Esophagus (tissue), 2 donors: ENCODE measurements around the gene BUD31. TPM values are rescaled to one million over a fixed set of nuclear protein-coding genes. Genes with fewer than 3 reads are reported as not detected.

ENCODE experiments used
- H3K27ac ChIP-seq, 2 donors: one replicate each; pipeline ENCODE4 v1.5.1; 2013; ENCODE audit warnings: low read depth in 2 of 2, mild to moderate bottlenecking in 2 of 2, inconsistent platforms in 1 of 2, low read length in 1 of 2, moderate library complexity in 1 of 2
- H3K27me3 ChIP-seq, 2 donors: one replicate each; pipeline ENCODE4 v1.6.1; 2013; ENCODE audit warnings: low read length in 2 of 2, control low read depth in 1 of 2, mild to moderate bottlenecking in 1 of 2; ENCODE audit not compliant: insufficient read depth in 2 of 2, control insufficient read depth in 1 of 2
- H3K36me3 ChIP-seq, 2 donors: one replicate each; pipeline ENCODE4 v1.6.1; 2013; ENCODE audit warnings: low read length in 1 of 2; ENCODE audit not compliant: control insufficient read depth in 2 of 2, insufficient read depth in 2 of 2
- H3K4me1 ChIP-seq, 2 donors: one replicate each; pipeline ENCODE4 v1.6.1; 2013; ENCODE audit warnings: low read length in 1 of 2; ENCODE audit not compliant: control insufficient read depth in 2 of 2, insufficient read depth in 2 of 2
- H3K4me3 ChIP-seq, 2 donors: one replicate each; pipeline ENCODE4 v1.5.1; 2013; ENCODE audit warnings: low read length in 2 of 2, mild to moderate bottlenecking in 2 of 2, low read depth in 1 of 2, moderate library complexity in 1 of 2
- H3K9me3 ChIP-seq, 2 donors: one replicate each; pipeline ENCODE4 v1.6.1; 2013; ENCODE audit warnings: mild to moderate bottlenecking in 2 of 2, low read depth in 1 of 2, low read length in 1 of 2, moderate library complexity in 1 of 2; ENCODE audit not compliant: control insufficient read depth in 2 of 2, insufficient read depth in 1 of 2
- WGBS, 2 donors: extraction: QIAGEN DNeasy Blood & Tissue Kit; methylation state at CpG; one replicate each; pipeline ENCODE4 v1.1.7; 2013; 5-methylcytosine and 5-hydroxymethylcytosine counted together
- polyA plus RNA-seq, 2 donors: library from polyadenylated mRNA; stranded (reverse); fragments of 200-250 nt; gene quantifications; one replicate each; pipeline ENCODE4 v1.2.3, GENCODE V29; 2013
- donor health status: healthy with polysubstance abuse.
- donor health status: Bipolar disorder and iron deficiency.

The BUD31 gene
- 100 to 1,000 TPM in 1 of 2 donors, 10 to 100 TPM in 1; 93.8 to 100 TPM for polyA plus RNA-seq

- Histone ChIP-seq H3K4me1 (peaks cover 3 to 6% of the 10 kb centered on the region in 2 donors), H3K4me3 (peak within 1 kb of the TSS; percentile 78 to 90), H3K36me3 (peaks cover 3 to 15% of the 10 kb centered on the region in 2 donors), H3K27ac (peak within 1 kb of the TSS; percentile 91 to 98), H3K27me3 (no peaks in the 10 kb centered on the region), H3K9me3 (no peaks in the 10 kb centered on the region)
- WGBS, 2 donors = 0% methylated on average over 71 to 72 of the region's 72 CpGs
Measured at GRCh38 chr7:99408379-99409191, at the start of gene BUD31, which contains the start of gene PDAP1. TSS of gene BUD31 (plus strand) at chr7:99408969. CDS start at chr7:99411093, 2,124 bp downstream. TSS of gene PDAP1 (minus strand) at chr7:99408597. CDS start at chr7:99408548, 49 bp downstream.

DNA sequence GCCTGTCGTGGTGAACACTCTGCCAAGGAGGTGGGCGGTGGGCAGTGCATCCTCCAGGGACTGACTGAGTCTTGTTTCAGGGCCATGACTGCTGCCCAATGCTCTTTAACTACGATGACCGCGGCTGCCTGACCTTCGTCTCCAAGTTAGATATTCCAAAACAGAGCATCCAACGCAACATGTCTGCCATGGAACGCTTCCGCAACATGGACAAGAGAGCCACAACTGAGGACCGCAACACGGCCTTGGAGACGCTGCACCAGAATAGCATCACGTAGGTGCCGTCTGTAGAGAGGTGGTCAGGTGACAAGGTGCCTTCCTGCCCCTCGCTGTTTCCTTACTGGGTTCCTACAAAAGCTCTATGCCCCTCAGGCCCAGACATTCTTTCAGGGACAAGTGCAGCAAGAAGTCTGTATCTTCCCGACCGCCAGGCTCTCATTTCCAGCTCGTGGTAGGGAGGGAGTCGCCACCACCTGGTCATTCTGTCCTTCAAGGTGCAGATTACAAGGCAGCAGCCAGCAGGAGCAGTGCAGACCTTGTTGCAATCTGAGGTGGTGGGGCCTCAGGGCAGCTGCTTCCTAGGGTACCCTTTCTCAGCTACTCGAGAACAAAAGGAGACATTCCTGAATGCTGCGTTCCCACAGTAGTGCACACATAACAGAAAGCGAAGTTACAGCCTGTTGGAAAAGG lies 49.2 kb upstream of the BUD31 start:
- Histone ChIP-seq H3K4me1 (no peaks in the 10 kb centered on the region), H3K9me3 (no peaks in the 10 kb centered on the region), H3K27me3 (no peaks in the 10 kb centered on the region), H3K4me3 (no peak overlapping the region), H3K36me3 (peaks cover 17 to 21% of the 10 kb centered on the region in 2 donors), H3K27ac (no peak overlapping the region)
- WGBS, 2 donors = 87 to 91% methylated on average over 22 of the region's 22 CpGs

GRCh38 chr7:99362801-99363200 lies 46.0 kb upstream of the BUD31 start:
- Histone ChIP-seq H3K36me3 (peaks cover 8 to 32% of the 10 kb centered on the region in 2 donors), H3K27ac (no peak overlapping the region)
- WGBS, 2 donors = 81 to 84% methylated on average over 3 of the region's 3 CpGs

GRCh38 chr7:99363286-99363685 lies 45.5 kb upstream of the BUD31 start:
- WGBS, 2 donors = 93 to 95% methylated on average over 5 of the region's 5 CpGs
- H3K36me3 ChIP-seq = peaks cover 7 to 27% of the 10 kb centered on the region in 2 donors
- no peaks in the 10 kb centered on the region for H3K4me1 ChIP-seq
- H3K4me3 ChIP-seq = no peak overlapping the region
- no peaks in the 10 kb centered on the region for H3K27me3 ChIP-seq
- no peaks in the 10 kb centered on the region for H3K9me3 ChIP-seq
- H3K27ac ChIP-seq = no peak overlapping the region

More at GRCh38 chr7:99362801-99363200, 46.0 kb upstream of the BUD31 start:
- Histone ChIP-seq H3K27me3 (no peaks in the 10 kb centered on the region), H3K4me1 (no peaks in the 10 kb centered on the region), H3K4me3 (no peak overlapping the region), H3K9me3 (no peaks in the 10 kb centered on the region)

GRCh38 chr7:99365318-99366141 lies 43.2 kb upstream of the BUD31 start:
- H3K9me3 ChIP-seq = no peaks in the 10 kb centered on the region
- no peaks in the 10 kb centered on the region for H3K27me3 ChIP-seq
- H3K4me3 ChIP-seq = no peak overlapping the region
- WGBS, 2 donors = 71 to 75% methylated on average over 17 of the region's 17 CpGs
- peak overlapping the region in 1 of 2 donors; percentile 43 for H3K27ac ChIP-seq
- no peaks in the 10 kb centered on the region for H3K4me1 ChIP-seq
- H3K36me3 ChIP-seq = peaks cover 0 to 19% of the 10 kb centered on the region in 2 donors

GRCh38 chr7:99366646-99367045 lies 42.1 kb upstream of the BUD31 start:
- no peak overlapping the region for H3K4me3 ChIP-seq
- peaks cover 0 to 16% of the 10 kb centered on the region in 2 donors for H3K36me3 ChIP-seq
- H3K4me1 ChIP-seq = no peaks in the 10 kb centered on the region
- H3K9me3 ChIP-seq = no peaks in the 10 kb centered on the region
- WGBS, 2 donors = 73 to 80% methylated on average over 11 of the region's 11 CpGs
- H3K27me3 ChIP-seq = no peaks in the 10 kb centered on the region
- H3K27ac ChIP-seq = peak overlapping the region in 1 of 2 donors; percentile 18

- Histone ChIP-seq H3K9me3 (no peaks in the 10 kb centered on the region), H3K4me3 (no peak overlapping the region), H3K36me3 (peaks cover 0 to 14% of the 10 kb centered on the region in 2 donors), H3K4me1 (no peaks in the 10 kb centered on the region), H3K27ac (no peak overlapping the region), H3K27me3 (no peaks in the 10 kb centered on the region)
- WGBS, 2 donors = 87 to 89% methylated on average over 13 of the region's 13 CpGs
Measured at GRCh38 chr7:99368750-99369389, 39.9 kb upstream of the BUD31 start.

- Histone ChIP-seq H3K27me3 (no peaks in the 10 kb centered on the region), H3K9me3 (no peaks in the 10 kb centered on the region), H3K36me3 (peaks cover 0 to 11% of the 10 kb centered on the region in 2 donors), H3K4me1 (no peaks in the 10 kb centered on the region), H3K27ac (peak overlapping the region in 1 of 2 donors; percentile 25), H3K4me3 (no peak overlapping the region)
- 39 to 57% methylated on average over 9 of the region's 9 CpGs for WGBS, 2 donors
Measured at GRCh38 chr7:99369767-99370391, 38.9 kb upstream of the BUD31 start.
